HFF-Myc (cell line): ENCODE measurements around the gene FRAT2.

Experiments
- DNase-seq: peaks from one replicate; pipeline ENCODE4 v3.0.0-alpha.2; 2011; ENCODE audit warnings: low read depth; ENCODE audit errors: extremely low read depth
- H3K4me3 ChIP-seq: replicated peaks from 2 replicates; pipeline ENCODE4 v1.5.1; 2011; ENCODE audit warnings: low read depth, mild to moderate bottlenecking, control low read depth, low read length
- TF ChIP-seq, protein P1 (sequence below): IDR thresholded peaks from 2 replicates; pipeline ENCODE4 v1.5.1; 2012; ENCODE audit warnings: mild to moderate bottlenecking, low read depth, low read length, control low read depth; ENCODE audit errors: missing control alignments

FRAT2 gene

DNA sequence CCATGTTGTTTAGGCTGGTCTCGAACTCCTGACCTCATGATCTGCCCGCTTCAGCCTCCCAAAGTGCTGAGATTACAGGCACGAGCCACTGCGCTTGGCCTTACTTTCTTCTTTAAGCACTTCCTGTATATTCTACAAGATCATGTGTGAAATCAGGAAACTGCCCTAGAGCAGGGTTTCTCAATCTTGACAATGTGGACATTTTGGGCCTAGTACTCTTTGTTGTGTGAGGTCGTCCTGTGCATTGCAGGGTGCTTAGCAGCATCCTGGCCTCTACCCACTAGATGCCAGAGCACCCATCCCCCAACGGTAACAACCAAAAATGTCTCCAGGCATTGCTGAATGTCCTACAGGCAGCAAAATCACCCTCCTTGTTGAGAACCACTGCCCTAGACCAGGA, 41.9 kb upstream of the FRAT2 start:
- TF ChIP-seq, protein P1, sequence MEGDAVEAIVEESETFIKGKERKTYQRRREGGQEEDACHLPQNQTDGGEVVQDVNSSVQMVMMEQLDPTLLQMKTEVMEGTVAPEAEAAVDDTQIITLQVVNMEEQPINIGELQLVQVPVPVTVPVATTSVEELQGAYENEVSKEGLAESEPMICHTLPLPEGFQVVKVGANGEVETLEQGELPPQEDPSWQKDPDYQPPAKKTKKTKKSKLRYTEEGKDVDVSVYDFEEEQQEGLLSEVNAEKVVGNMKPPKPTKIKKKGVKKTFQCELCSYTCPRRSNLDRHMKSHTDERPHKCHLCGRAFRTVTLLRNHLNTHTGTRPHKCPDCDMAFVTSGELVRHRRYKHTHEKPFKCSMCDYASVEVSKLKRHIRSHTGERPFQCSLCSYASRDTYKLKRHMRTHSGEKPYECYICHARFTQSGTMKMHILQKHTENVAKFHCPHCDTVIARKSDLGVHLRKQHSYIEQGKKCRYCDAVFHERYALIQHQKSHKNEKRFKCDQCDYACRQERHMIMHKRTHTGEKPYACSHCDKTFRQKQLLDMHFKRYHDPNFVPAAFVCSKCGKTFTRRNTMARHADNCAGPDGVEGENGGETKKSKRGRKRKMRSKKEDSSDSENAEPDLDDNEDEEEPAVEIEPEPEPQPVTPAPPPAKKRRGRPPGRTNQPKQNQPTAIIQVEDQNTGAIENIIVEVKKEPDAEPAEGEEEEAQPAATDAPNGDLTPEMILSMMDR, result no peak
- DNase-seq, result no peak
- H3K4me3 ChIP-seq, result no peak overlapping the region

DNA sequence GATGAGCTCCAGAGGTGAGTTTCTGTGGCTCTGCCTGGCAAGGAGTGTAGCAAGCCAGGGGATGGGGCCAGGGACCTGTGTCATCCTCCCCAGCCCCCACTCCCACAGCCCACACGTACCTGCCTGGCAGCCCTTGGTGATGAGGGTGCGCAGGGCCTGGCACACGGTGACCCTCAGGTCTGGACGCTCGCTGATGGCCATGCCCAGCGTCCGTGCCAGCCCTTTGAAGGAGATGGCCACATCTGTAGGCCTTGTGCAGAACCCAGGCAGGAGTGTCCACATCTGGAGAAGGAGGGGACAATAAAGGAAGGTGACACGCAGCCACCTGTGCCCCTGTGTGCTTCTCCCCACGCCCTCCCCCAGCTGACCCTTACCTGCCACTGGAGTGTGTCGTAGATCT, 38.9 kb upstream of the FRAT2 start:
- TF ChIP-seq, protein P1, result no peak
- H3K4me3 ChIP-seq, result no peak overlapping the region
- no peak for DNase-seq

DNA sequence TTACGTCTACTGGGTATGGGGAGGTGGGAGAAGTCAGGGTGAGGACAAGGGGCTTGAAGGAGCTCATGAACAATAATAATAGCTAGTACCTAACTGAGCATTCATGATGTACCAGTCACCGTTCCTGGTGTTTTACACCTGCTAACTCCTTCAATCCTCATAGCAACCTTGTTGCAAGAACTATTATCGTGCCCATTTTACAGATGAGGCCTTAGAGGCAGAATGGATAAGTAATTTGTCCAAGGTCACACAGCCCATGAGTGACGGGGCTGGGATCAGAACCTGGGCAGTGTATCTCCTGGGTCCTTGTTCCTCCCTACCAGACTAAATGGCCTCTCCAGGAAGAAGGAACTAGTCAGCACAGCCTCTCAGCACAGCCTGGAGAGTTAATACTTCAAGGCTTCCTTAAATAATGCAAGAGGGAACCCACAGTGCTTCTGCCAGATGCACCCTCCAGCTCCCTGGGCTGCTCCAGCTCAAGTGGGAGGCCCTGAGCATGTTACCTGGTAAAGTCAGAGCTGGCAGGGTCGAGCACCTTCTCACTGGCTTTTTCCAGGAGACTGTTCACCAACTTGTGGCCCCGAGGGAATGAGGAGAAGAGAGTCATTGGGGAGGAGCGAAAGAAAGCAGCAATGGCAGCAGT, 37.8 kb upstream of the FRAT2 start:
- H3K4me3 ChIP-seq, result no peak overlapping the region
- TF ChIP-seq, protein P1, result no peak
- no peak for DNase-seq

DNA sequence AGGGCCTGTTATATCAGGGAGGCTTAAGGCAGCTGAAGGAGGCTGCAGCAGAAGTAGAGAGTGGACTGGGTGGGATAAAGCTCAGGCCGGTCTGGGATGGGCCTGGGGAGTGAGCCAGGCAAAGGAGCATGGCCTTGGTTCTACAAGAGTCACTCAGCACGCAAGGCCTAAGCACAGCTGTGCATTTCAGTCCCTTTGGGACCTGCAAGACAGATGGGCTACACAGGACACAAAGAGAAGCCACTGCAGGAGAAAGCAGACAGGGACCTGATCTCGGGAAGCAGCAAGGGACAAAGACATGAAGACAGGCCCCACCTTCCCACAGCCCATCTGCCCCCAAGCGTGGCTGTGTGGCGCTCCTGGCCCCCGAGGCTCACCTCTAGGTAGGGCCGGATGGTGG, 37.2 kb upstream of the FRAT2 start:
- no peak for DNase-seq
- TF ChIP-seq, protein P1, result no peak
- no peak overlapping the region for H3K4me3 ChIP-seq

DNA sequence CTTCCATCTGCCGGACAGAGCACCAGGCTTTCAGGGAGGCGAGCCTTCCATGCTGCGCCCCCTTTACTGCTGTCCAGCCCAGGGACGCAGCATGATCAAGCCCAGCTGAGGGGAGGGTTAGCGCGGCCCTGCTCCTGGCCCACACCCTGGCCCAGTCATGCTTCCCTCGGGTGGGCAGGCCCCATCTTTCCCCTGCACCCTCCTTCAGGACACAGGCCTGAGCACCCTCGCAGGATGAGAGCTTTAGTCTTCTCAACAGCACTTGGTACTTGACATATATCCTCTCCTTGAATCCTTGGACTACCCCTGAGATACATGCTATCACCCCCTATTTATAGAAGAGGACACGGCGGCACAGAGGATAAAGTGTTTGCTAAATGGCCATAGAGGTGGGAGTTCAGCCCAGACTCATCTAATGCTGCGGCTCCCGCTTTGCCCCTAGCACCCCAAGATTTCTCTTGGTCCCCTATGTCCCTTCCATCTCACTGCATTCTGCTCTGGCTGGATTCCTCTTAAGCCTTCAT, 32.7 kb upstream of the FRAT2 start:
- DNase-seq, result no peak
- TF ChIP-seq, protein P1, result no peak
- H3K4me3 ChIP-seq, result no peak overlapping the region

DNA sequence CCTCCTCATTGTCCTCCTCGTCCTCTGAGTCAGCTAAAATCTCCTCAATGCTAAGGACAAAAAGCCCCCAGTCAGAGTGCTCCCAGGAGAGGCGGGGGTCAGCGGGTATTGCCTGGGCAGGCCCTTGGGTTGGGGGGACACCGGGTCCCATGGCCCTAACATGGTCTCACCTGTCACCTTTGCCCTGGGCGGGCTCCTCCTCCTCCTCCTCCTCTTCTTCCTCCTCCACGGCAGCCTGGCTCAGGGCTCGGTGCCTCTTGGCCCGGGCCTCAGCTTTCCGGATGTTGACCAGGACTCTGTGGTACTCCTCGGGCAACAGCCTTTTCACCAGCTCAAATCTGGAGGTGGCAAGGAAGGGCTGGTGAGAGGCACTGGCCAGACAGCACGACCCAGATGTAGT, 32.0 kb upstream of the FRAT2 start:
- DNase-seq, result no peak
- H3K4me3 ChIP-seq, result no peak overlapping the region
- TF ChIP-seq, protein P1, result no peak

DNA sequence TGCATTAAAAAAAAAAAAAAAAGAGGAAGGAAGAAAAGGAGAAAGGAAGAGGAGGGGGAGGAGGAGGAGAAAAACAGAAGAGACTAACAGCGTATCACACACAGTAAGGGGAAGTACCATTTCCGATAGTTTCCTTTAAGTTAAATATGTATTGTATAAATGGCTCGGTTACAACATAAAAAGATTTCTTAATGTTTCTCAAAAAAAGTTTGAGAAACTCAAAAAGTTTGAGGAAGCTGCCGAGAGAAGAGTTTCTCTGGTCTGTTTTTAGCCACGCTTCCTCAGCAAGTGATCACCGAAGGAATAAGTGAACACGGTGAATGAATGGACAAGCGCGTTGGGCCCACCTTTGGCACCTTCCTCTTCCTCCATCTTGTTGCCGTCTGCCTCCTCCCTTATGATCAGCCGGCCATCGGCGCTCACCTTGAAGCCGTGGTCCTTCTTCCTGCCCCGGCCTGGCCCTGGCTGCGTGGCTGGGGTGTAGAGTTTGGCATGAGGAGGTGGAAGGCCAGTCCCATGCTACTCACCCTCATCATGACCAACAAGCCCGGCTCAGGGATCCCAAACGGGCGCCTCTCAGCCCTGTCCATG, 31.3 kb upstream of the FRAT2 start:
- TF ChIP-seq, protein P1, result no peak
- DNase-seq, result no peak
- no peak overlapping the region for H3K4me3 ChIP-seq
